HG03571 (cell line): Measurements from ENCODE around the gene CELF4.

Source experiments
- ATAC-seq: cut with Tn5 transposase; IDR thresholded peaks from one replicate; pipeline ENCODE4 v1.9.1; 2021; ENCODE audit not compliant: unreplicated experiment

CELF4 gene

DNA sequence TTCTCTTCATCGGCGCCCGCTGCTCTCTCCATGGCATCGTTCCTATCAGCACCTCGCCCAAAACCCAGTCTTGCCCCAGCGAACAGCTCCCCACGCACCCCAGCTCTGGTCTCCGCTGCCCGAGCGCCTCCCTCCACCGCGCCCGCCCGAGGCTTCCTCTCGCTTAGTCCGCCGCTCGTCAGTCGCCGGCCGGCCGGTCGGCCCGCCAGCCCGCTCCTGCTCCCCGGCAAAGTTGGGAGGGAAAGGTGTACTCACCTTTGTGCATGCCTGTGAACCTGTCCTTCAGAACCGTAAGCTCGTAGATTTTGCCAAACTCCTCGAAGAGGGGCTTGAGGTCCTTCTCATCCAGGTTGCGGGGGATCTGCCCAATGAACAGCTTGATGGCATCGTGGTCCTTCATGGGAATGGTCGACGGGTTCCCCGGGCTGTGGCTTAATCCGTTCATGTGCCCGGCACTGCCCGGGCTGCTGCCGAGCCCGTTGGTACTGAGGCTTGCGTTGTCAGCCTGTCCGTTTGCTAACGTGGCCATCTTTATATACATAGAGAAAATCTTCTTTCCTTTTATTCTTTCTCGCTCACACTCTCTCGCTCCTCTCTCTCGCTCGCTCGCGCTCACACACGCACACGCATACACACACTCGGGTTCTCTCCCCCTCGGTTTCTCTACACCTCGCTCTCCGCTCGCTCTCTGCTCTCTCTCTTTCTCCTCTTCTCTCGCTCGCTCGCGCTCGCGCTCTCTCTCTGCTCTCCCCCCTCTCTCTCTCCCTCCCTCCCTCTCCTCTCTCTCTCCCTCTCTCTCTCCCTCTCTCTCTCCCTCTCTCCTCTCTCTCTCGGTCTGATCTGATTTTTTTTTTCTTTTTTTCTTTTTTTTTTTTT is at the start of gene CELF4:
Gene CELF4 (minus strand): TSS at position 698 of the 876 bp plus-strand sequence.
- no peak for ATAC-seq

DNA sequence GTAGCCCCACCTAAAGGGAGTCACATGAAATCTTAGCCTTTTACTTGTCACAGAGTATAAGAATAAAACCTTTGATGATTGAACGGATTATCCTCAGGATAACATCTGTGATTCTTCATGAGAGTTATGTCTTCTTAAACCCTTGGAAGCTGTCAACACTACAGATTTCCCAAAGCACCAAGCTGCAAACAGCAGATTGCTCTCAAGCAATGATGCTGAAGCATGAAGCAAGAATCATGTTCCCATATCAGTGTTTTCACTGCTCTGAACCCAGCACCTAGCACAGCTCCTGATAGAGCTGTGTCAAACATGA is 47.6 kb upstream of the CELF4 start:
- no peak for ATAC-seq

DNA sequence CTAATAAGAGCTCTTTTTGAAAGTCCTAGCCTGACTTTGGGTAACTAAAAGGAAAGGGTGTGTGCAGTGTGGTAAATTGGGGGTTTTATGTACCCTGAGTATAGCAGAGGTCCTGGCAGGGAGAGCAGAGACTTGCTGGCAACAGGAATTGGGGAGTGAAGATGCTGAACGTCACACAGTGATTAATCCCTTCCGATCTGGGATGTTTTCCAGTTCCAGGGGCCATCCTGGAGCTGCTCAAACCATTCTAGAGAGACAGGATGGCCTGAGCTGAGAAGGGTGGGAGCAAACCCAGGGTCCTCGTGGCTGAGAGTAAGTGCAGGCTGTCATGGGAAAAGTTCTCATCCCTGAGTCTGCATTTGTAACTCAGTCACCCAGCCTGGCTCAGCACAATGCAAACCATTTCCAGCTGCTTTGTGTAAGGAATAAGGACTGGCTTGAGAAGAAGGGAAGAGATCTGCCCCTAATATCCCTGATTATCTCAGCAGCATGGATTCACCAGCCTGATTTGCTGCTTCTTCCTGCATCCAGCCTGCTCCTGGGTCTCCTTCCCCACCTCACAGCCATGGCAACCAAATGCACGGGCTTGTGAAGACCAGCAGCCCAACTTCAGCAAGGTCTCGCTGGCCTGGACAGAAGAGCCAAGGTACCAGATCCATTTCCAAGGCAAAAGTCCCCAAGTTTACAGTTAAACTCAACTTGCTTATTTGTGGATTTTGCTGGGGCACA is 47.1 kb upstream of the CELF4 start:
- ATAC-seq: no peak

DNA sequence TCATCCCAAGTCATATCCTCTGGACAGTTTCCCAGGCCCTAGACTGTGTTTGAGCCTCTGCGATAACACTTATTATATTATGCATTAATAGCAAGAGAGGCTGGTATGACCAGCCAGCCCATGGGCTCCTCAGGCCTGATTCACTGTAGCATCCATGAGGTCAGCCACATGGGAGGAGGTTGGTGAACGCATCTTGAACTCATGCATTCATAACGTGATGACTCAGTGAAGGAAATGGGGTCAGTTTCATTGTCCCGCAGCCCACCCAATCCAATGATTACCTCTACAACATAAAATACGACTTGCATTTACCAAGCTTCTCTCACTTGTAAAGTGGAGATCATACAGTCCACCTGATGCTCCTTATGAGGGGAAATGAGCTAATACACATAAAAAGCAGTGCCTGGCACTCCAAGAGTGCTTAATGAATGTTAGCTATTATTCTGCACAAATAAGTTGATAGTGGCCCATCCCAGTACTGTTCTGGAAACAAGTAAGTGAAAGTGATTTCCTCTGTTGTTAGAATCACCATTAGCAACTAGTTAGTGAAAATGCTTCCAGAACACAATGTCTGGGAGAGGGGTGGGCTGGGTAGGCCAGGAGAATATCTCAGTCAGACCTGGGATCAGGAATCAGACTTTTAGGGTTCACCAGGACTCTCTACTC is 46.1 kb upstream of the CELF4 start:
- ATAC-seq: no peak

DNA sequence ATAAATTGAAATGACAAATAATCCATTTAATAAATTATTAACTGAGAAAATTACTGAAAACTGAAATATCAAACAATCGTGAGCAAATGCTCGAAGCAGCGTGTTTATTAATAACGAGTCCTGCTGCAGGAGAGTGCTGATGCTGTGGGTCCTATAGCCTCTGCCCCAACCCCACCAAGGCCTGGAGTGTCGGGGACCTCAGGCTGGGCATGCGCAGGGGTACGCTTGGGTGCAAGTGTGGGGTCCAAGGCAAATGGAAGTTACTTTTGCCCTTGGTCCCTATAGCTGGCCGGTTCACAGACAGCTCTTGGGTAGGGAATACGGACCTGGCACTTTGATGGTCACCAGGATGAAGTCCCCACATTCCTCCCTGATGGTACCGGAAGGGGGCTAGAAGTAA is 43.3 kb upstream of the CELF4 start:
- ATAC-seq: no peak

DNA sequence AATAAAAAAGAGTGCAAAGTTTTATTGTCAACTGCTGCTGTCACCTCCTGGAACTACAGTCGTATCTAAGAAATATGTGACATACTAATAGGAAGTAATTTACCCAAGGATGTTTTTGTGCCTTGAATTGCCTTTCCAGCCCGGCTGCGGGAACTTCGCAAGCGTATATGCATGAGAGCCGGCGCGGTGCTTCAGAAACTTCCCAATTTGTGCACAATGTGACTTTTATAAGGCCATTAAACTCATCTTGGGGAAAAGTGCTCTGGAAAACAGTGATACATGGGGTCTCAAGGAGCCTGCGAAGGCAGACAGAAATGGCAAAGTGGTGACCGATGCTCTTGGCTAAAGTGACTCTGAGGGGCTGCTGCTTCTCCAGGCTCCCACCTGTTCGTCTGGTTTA is 41.7 kb upstream of the CELF4 start:
- ATAC-seq: no peak

DNA sequence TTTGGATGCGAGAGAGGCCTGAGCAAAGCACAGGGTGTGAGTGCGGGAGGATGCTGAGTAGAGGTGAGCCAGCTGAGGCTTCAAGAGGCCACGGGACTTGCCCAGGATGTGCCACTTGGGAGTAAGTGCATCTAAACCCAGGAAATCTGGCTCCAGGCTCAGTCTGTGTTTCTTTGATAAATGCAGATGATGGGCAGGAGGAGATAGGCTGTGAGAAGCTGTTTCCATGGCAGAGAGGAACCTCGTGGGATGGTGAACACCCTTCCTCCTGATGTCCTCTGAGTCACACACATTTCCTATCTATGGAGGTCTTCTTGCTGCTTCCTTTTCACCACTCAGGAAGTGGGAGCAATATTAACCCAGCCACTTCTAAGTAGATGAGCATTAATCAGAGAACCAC is 38.4 kb upstream of the CELF4 start:
- no peak for ATAC-seq

DNA sequence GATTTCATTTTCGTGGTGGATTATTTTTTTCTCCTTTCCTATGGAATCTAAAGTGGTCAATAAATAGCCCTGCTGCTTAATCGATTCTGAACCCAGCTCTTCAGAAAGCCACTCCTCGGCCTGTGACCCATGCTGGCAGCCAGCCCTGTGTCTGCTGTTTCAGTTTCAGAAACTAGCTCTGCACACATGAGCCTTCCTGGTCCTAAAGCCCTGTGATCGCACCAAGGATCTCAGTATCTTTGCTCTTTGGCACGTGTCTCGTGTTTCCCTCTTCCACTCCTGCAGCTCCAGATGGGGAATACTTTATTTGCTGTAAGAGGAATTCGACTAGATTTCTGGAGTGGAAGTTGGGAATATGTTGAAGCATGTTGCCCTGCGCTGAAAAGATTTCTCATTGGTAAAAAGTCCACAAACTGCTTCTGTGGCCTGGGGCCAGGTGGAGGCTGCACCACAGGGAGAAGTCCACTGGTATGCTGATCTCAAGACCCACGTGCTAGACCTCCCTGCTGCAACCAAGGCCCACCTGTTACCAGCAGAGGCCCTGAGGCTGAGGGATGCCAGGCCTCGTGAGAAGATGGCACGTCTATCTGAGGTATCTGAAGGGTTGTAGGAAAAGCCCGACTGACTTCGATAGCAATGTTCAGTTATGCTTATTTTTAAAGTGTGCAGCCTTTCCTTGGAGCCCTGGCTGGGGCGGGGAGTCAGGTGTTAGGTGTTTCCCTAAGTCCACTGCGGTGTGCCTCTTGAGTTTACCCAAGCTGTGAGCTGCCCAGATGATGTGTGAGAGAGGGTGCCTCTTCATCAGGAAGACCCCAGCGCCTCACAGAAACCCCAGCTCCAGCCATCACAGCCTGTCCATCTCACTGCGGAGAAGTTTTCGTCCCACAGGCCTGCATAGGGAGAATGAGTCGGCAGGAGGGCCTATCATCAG is 33.6 kb upstream of the CELF4 start:
- no peak for ATAC-seq

DNA sequence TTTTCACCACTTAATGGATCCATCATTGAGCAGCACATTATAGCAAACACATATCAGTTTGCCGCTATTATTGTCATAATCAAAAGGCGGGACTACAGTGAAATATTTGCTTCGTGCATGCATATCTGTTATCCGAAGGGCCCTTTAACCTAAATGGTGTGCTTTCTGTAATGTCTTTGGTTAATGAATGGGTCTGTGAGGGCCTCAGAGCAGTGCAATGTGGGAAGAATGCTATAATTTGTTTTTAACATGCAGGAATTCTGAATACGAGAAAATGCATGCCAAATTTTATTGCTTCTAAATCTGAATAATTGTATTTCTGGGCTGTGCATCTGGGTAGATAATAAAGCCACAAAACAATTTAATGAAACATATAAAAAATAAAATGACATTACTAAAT is 32.8 kb upstream of the CELF4 start:
- no peak for ATAC-seq

DNA sequence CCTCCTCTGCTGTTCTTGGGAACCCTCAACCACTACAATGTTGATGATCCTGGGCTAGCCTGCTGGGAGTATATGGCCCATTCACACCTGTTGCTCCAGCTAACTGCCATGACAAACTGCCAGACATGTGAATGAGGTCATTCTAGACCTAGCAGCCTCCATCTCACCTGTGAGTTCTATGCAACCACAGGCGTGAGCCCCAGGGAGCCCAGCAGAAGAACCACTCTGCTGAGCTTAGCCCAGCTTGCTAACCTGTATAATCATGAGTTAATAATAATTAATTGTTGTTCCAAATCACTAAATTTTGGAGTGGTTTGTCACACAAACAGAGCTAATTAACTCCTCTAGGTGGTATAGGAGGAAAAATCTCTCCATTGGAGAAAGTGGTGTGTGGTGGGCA is 24.7 kb upstream of the CELF4 start:
- ATAC-seq: no peak

DNA sequence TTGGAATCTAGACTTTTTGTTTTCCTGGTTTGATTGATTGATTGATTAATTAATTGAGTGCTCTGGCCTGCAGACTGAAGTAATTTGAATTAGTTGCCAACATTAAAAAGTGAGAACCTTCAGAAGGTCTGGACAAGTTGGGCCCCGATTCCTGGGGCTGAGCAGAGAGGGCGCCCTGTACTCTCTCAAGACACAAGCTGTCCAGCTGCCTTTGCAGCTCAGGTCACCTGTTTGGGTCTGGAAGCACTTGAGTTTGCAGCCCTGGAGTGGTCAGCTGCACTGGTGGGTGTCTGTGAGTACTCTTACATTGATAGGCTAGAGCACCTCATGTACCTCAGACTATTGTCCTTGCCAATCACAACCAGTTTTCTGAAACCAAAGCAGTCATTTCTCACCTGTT is 22.7 kb upstream of the CELF4 start:
- no peak for ATAC-seq

DNA sequence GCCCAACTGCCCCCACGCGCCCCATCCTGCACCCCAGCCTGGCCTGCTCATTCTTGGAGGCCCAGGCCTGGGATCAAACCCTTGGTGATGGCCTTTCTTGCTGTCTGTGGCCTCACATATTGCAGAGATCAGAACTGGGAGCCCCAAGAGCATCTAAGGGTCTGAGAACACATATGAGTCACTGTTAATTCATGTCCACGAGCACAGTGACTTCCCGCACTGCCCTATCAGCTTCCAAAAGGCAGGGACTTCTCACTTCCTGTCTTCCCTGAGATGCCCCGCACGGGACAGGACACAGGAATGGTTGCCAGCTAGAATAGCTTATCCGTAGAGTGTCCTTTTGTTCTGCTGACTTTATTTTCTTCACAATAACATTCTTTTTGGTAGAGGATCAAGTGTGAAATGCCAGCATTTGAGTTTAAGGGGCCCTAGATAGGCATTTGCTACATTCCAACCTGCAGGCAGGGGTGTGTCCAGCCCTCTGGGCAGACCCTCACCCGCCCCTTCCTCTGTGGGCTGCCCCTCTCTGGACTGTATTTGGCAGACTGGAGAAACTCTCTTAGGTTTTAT is 21.1 kb upstream of the CELF4 start:
- ATAC-seq: no peak

DNA sequence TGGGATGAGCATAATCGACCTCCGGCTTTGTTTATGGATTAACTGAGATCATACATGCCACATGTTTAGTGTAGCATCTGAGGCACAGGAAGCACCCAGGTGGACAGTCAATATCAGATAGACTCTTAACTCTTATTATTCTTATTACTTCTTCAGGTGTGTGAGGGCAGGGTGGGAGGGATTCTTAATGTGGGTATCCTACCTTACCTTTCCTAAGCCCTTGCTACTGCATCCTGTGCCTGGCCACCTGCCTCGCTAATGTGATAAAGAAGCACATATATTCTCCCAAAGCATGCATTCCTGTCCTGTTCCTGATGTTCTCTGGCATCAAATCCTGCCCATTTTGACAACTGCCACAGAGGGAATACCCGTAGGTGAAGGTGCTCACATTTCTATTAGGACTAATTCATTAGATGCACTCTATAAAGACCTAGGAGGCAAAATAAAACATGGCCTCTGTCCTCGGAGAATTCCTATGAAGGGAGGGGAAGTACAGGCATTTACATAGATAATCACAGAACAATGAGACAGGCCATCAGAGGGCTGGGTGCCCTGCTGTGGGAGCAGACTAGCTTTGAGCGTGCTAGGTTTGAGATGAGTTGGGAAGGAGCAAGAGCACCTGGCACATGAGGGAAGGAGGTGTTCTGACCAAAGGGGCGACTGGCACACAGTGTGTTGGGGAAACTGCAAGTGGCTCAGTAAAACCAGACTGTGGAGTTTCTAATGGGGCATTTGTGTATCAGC is 19.5 kb upstream of the CELF4 start:
- no peak for ATAC-seq

DNA sequence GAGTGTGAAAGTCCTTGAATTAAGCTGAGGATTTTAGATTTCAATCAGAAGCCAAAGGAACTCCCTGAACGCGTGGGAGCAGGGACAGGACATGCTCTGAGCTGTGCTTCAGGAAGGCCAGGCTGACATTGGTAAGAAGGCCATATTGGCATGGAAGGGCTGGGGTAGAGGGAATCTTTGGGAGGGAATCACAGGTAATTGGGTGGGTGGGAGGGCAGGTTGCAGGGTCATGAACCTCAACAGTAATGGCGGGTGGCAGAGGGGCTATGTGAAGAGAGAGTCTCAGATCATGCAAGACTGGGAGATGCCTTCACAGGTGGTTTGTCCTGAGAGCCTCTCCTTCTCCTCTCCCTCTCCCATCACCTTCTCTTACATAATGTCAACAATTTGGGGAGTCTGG is 18.6 kb upstream of the CELF4 start:
- ATAC-seq: no peak

DNA sequence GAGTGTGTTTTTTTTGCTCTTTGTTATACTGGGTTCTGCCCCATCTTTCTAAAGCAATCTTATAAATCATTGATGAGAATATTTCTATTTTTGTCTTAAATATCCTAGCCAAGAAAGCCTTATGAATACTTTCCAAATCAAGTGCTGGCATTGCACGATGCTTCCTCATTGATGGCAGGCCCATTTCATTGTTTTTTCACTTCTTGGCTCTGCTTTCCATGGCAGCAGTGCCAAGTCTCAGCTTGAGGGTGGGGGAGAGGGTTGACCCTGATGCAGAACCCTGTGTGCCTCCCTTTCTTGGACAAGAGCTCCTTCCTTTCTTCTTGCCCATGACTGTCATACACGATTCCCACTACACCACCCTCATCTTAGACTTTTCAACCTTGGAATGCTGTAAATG is 16.7 kb upstream of the CELF4 start:
- ATAC-seq: no peak

DNA sequence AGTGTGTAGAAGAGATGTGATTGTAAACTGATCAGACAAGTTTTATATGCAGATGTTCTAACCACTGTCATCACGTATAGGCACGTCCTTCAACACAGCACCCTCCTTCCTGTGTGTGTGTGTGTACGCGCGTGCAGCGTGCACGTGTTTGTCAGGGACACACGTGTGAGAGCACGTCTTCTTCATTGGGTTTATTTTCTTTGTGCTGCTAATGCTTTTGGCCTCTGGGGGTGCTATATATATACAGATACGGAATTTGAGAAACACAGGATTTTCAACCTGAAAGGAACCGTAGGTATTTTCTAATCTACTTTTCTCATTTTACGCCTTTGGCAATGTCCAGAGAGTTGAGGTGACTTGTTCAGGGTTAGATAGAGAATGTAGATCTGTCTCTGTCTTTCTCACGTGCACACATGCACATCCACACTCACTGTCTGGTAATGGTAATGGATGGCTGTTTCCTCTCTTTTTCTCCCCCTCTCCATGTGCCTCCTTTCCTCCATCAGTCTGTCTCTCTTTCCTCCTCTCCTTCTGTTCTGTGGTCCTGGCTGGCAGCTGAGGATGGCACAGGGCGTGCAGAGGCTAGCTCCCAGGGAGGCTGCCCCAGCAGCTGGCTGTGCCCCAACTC is 13.4 kb upstream of the CELF4 start:
- no peak for ATAC-seq

DNA sequence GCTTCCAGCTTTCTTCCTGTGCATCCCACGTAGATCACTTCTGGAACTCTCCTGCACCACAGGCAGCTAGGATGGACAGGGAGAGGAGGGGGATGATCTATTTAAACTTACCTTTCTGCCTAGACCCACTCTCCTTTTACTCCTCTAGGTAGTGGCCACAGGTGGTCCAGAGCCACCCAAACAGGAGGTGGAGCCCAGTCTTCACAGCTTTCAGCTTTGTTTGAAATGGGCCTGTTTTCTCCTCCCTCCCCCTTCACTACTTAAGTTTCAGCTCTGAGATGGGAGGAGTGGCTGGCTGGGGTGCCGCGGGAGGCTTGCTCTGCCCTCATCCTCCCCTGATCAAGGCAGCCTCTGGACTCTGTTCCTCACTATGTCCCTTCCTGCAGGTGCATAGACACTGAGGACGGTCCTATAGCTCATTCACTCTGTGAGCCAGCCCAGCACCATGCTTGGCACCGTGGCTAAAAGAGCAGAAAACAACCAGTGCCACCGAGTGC is 12.6 kb upstream of the CELF4 start:
- ATAC-seq: no peak

DNA sequence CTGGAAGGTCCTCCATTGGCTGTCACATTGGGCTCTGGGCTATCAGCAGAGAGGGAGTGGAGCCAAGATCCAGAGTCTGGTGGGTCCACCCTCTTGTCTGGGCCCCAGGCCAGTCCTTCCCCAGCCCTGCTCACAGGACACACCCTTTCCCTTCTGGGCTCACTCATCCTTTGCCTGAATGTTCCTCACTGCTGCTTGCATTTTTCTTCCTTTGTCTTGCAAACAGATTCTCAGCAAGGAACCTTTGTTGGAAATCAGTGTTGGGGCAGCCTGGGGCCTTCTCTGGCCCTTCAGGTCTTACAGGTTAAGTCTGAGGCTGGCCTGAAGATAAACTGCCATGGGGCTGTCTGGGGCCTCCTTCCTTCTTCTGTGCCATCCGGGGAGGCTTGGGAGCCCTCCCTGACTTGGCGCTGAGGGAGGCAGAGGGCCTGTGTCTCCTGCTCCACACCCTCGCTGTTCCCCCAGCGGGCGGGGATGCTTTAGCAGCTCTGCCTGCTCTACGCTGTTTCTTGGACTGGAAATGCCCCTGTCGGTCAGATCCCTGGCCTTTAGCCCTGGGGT is 11.5 kb upstream of the CELF4 start:
- ATAC-seq: no peak

DNA sequence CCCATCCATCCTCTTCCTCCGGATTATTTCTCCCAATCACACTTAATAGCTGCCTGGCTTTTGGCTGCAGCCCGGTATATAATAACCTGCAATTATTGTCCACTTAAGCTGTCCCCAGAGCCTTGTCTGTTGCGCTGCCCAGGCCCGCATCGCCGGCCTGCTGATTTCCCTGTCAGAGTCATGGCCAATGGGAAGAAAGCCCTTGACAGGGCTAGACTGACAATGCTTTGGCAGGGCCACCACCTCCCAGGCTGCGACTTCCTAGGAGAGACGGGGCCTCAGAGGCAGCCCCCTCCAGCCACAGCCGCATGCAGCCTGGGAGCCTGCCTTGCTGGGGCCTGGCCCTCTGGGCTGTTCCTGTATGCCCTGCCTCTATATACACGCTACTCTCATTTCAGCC is 10.0 kb upstream of the CELF4 start:
- no peak for ATAC-seq
